Cardiac fibroblast (primary cell): ENCODE results near the gene DDX25.

Experiments used
- DNase-seq, 2 donors: peaks; one replicate each; pipeline versions ENCODE4 v3.0.0 to v3.0.0-alpha.2; 2010; ENCODE audit warnings: low read depth in 2 of 2
- H3K4me3 ChIP-seq, 2 donors: replicated peaks in 1 of 2; 1 replicate in 1 of 2; 2 replicates in 1 of 2; pipeline ENCODE4 v1.5.1; 2011; ENCODE audit warnings: low read depth in 2 of 2, low read length in 2 of 2, mild to moderate bottlenecking in 2 of 2, moderate library complexity in 1 of 2
- TF ChIP-seq, protein P1 (sequence below): IDR thresholded peaks from one replicate; pipeline ENCODE4 v1.5.1; 2011; ENCODE audit warnings: low read depth, mild to moderate bottlenecking, low read length, inconsistent platforms

The DDX25 gene

DNA sequence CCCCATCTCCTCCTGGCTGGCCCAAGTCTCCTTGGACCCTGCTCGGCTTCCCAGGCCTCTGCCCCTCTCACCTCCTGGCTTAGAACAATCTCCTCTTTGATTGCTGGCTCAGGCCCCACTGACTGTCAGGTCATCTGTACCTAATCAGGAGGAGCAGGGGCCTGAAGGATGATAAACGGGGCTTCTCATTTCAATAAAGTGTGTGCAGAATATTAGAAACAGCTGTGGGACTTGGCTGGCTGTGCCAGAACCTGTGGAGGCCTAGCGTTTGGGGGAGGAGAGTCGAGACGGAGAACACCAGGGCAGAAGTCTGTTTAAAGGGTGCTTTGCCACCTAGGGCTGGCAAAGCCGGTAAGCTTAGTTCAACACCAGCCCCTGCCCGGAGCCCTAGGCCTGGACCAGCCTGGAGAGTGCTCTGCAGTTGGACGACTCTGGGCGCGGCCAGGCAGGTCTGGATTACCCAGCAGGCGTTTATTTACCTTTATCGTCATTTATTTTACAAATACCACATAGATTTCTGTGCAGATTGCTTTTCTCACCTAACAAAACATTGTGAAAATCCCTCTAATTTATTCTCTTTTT lies 31.4 kb downstream of the DDX25 start:
- TF ChIP-seq, protein P1, sequence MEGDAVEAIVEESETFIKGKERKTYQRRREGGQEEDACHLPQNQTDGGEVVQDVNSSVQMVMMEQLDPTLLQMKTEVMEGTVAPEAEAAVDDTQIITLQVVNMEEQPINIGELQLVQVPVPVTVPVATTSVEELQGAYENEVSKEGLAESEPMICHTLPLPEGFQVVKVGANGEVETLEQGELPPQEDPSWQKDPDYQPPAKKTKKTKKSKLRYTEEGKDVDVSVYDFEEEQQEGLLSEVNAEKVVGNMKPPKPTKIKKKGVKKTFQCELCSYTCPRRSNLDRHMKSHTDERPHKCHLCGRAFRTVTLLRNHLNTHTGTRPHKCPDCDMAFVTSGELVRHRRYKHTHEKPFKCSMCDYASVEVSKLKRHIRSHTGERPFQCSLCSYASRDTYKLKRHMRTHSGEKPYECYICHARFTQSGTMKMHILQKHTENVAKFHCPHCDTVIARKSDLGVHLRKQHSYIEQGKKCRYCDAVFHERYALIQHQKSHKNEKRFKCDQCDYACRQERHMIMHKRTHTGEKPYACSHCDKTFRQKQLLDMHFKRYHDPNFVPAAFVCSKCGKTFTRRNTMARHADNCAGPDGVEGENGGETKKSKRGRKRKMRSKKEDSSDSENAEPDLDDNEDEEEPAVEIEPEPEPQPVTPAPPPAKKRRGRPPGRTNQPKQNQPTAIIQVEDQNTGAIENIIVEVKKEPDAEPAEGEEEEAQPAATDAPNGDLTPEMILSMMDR: no peak
- no peak overlapping the region for H3K4me3 ChIP-seq
- DNase-seq: peak in 1 of 2 donors; percentile 33

DNA sequence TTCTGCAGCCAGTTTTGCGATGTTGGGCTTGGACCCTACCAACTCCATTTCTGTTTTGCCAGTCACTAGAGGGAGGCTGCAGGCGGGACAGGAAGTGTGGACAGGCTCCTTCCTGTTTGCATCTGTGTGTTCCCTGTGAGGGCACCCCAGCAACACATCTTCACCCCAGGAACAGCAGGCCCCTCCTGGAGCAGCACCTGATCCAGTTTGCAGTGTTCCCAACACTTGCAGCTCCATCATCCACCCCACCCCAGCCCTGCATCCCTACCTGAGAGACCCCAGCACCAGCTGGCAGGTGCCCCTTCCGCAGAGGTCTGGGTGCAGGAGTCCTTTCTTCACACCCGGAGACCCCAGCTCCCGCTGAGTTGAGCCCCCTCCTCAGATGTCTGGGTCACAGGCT lies 34.1 kb downstream of the DDX25 start:
- TF ChIP-seq, protein P1: no peak
- no peak for DNase-seq
- no peak overlapping the region for H3K4me3 ChIP-seq

DNA sequence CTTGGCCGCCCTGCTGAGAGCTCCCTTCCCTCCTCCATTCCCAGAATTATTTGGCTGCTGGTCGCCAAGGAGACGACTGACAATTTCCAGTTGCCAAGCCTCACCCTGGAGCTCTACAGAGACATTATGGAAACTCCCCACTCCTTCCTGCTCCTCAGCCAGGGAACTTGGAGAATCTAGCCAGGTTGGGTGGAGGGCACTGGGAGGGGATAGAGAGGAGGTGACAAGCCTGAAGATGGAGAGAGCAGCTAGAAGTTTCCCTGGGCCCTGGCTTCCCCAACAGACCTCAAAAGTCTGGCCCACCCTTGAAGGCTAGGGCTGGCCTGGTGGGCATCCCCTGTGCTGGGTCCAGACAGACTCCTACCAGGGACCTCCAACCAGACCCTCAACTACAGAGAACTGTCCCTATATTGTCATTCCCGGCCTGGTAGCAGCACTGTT lies 34.8 kb downstream of the DDX25 start:
- no peak overlapping the region for H3K4me3 ChIP-seq
- TF ChIP-seq, protein P1: no peak
- DNase-seq: peak in 1 of 2 donors; percentile 60

DNA sequence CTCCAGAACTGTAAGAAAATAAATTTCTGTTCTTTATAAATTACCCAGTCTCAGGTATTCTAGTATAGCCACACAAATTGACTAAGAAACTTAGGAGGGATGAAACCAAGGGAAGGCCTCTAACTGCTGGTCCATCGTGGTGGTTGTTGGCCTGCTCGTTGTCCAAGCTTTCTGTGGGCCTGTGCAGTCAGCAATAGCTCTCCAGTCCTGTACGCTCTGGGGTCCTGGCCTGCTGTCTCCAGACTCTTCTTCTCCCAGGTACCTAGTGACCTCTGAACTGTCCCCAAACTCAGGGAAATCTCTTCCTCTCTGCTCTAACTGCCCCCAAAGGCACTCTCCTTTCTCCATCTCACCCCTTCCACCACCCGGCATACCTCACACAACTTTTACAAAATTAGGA lies 35.8 kb downstream of the DDX25 start:
- DNase-seq: no peak
- no peak overlapping the region for H3K4me3 ChIP-seq
- TF ChIP-seq, protein P1: no peak

- no peak overlapping the region for H3K4me3 ChIP-seq
- no peak for DNase-seq
- TF ChIP-seq, protein P1: no peak
Measured at GRCh38 chr11:125941267-125941618, 36.9 kb downstream of the DDX25 start.

GRCh38 chr11:125941619-125942611 lies 37.6 kb downstream of the DDX25 start:
- DNase-seq: peak; percentile 27 to 57
- no peak overlapping the region for H3K4me3 ChIP-seq
- TF ChIP-seq, protein P1: peak; percentile 78
